Daoy (cell line): ENCODE measurements around the gene ANKS1B. TPM values are rescaled to one million over a fixed set of nuclear protein-coding genes. Genes with fewer than 3 reads are reported as not detected.
"Not testable (repeated sequence)": the region's sequence is repeated elsewhere in the genome, so short reads cannot be mapped to it uniquely, and the experiment has no call there.

Source experiments
- DNase-seq: peaks from one replicate; pipeline ENCODE4 v3.0.0-alpha.2; 2015; ENCODE audit warnings: low read depth
- total RNA-seq: library from RNA; depleted of rRNA; stranded (reverse); fragments of >200 nt; shearing (Covaris generic); gene quantifications from 2 replicates; pipeline ENCODE4 v1.2.3, GENCODE V29; 2014

ANKS1B gene
- total RNA-seq, 1 experiment from 2014 or later, result 36.8 TPM

DNA sequence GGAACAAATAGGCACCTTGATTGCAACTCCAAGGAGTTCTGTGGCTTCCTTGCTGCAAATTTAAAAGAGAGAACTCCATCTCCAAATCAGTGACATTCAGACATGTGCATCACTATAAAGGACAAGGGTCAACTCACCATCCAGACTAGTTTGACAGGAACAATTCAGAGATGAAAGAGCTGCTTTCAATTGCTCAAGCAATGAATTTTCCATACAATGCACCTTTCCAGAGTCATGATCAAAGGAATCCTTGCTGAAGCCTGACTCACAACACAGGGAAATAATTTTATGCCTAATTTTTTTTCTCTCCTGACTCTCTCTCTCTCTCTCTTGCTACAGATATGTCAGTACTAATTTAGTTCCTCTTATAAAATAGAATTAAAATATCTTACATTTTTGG is 717.7 kb downstream of the ANKS1B start:
- DNase-seq, result no peak

DNA sequence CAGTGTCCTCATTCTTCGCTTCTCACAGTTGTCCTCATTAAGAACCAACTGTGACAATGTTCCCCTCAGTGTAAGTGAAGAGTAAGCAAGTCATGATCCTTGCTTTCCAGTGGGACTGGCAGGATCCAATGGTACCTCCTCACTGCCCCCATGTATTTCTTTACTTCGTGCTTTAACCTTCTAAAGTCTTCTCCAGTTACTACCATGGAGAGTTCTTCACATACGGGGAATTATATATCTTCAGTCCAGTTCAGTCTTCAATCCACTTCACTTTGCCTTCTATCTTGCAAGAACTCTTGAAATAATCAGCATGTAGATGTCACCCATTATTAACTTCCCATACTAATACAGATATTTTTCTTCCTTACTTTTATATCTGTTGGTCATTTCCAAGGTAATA is 719.1 kb downstream of the ANKS1B start:
- no peak for DNase-seq

DNA sequence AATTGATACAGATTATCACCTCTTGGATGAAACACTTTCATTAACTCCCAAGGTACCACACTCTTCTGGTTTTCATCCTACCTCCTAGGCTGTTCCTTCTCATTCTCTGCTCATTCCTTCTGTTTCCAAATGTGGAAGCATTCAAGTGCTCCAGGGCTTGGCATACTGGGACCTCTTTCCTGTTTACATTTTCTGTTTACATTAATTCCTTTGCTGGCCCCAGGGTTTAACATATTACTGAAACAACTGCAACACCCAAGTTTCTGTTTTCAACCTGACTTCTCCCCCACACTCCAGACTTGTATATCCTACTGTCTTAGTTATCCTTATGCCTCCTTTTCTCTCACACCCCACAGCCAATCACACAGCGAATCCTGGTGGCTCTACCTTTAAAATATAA is 723.5 kb downstream of the ANKS1B start:
- DNase-seq, result no peak

DNA sequence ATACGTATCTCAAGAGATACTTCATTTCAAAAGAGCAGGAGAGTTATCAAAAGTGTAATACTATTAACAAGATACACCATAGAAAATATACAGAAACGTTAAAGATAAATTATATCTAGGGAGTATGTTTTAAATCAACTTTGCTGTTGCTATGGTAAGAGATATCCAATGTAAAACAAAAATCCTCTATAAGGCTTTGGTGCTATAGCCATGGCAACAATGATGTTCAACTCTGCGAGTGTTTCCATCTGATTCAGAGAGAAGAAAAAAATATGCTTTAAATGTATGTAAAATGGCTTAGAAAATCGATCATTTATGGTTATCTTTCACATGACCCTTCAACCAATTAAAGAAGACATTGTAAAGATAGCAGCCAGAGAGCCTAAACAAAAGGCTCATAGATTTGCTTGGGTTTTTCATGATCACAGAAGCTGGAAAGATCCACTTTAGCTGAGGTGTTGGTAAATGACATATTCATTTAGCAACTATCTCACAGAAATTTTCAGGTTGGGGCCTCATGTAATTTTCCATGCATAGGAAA is 724.2 kb downstream of the ANKS1B start:
- no peak for DNase-seq

DNA sequence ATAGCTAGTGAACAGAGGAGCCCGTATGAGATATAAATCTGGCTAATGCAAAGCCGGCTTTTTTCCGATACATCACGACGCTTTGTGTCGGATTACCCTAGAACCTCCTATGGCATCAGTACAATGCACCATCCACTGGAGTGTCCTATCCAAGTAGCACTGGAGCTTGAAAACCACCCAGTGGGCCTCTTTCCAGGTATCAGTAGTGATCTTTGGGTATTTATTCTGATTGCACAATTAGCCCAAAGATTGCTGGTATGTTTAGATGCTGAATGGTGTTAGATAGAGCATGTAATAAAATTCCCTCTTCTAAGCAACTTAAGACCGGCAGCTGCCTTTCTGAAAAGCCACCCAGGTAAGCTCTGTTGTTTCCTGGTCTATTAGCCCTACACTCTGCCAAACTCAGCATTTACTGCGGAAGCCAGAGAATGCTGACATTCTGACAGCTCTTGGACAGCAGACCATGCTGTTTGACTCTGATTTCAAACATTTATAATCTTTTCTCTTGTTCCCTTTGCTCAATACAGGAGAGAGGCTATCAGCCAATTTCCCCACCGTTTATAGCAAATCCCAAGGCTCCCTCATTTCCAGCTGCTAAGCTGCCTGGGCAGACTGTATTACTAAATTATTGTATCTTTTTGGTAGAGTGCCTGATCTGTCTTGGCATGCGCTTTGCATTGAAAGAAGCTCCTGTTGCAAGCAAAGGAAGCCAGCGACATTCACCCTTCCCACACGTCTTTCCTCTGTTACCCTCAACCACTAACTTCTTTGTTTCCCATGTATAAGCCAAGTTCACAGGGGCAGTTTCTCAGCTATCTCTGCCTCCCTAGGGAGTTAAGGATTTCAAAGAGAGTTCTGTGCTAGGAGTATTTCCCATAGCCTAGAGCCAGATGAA is 725.4 kb downstream of the ANKS1B start:
- DNase-seq, result no peak

DNA sequence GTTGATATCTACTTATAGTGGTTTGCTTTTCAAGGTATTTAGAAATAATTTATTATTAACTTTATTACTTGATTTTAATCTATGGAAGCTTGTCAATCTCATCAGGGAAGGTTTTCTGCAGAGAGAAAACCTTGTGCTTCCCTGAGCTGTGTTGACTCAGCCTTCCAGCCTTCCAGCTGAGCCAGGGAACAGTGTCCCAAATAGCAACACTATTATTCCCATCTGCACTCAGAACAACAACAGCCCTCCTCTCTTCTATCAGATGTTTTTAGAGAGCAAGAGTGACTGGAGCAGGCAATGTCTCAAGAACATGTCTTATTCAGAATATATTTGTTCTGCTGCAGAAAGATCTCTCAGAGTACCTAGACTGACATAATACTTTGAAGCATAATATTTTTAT is 727.1 kb downstream of the ANKS1B start:
- no peak for DNase-seq

DNA sequence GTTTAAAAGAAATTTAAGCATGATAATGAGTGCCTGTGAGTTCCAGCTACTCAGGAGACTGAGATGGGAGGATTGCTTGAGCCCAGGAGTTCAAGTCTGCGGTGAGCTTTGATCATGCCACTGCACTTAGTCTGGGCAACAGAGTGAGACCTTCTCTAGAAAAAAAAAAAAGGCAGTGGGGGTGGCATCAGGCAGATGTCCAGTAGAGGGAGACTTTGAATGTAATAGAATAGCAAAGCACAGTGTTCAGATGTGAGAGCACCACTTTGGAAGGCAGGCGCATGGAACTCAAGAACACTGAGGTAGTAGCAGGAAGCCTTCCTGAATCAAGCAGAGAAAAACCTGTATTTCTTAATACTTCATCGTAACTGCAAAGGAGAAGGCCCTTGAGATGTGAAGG is 731.7 kb downstream of the ANKS1B start:
- no peak for DNase-seq

DNA sequence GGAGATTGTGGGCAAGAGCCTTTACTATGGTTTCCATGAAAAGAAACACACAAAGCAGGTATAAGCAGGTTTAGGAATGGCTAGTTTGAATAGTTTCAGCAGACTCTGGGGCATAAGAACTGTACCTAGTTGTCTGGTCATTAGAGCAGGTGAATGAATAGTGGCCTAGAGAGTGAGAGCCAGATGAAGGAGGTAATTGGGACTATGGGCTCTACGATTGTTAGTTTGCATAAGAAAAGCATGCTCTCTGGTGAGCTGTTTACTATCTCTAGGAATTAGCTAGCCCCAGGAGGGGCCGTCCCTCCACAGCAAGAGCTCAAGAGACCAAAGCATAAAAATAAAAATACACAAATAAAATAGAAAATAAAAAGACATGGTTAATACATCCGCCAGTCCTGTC is 734.6 kb downstream of the ANKS1B start:
- DNase-seq, result no peak

DNA sequence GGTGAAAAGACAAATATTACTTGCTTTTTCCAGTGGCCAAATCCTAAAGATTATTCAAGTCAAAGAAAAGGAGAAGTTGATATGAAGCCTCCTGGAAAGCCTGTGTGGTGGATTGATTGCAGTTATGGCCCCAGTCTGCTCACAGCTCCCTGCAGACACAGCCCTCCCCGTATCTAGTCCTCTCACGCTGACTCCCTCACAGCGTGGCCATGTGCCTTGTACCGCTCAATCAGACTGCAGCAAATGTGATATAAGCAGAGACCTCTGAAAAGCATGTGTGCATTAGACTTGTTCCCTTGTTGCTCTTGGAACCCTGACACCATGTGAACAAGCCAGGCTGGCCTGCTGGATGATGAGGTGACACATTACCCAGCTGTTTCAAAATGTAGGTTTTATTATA is 735.2 kb downstream of the ANKS1B start:
- no peak for DNase-seq

DNA sequence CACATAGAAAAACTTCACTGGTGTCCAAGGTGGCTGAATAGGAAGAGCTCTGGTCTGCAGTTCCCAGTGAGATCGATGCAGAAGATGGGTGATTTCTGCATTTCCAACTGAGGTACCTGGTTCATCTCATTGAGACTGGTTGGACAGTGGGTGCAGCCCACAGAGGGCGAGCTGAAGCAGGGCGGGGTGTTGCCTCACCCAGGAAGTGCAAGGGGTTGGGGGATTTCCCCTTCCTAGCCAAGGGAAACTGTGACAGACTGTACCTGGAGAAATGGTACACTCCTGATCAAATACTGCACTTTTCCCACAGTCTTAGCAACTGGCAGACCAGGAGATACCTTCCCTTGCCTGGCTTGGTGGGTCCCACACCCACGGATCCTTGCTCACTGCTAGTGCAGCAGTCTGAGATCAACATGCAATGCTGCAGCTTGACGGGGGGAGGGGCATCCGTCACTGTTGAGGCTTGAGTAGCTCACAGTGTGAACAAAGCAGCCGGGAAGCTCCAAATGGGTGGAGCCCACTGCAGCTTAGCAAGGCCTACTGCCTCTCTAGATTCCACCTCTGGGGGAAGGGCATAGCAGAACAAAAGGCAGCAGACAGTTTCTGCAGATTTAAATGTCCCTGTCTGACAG is 746.7 kb downstream of the ANKS1B start:
- DNase-seq, result not testable (repeated sequence)

DNA sequence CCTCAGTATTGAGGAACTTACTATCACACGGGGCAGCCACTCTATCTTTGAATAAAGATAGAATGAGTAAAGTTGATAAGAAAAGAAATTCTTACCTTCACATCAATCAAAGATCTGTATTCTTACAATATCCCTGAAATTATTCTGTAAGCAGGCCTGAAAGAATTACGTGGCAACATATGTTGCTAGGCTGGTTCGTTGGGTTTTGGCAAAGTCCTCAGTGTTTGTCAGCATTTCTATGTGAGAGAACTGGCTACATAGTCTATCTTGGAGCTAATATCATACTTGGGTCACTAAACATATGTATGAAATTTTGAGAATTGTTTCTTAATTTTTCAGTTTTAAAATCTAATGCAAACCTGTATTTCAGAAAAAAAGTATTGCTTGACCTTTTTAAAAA is 749.4 kb downstream of the ANKS1B start:
- no peak for DNase-seq

DNA sequence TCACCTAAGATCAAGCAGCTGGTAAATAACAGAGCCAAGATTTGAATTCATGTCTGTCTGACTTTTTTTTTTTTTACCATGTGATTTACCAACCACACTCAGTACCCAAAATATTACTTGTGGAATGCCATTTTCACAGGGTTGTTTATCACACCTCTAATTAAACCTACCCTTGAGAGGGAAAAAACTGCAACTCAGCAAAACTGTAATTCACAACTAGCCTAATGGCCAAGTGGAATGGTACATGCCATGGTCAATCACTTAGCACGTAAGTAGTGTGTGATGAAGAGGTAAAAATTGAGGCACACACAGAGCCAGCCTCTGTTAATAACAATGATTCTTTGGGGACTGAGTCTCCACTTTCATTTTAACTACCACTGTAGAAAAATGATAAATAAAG is 750.0 kb downstream of the ANKS1B start:
- no peak for DNase-seq

DNA sequence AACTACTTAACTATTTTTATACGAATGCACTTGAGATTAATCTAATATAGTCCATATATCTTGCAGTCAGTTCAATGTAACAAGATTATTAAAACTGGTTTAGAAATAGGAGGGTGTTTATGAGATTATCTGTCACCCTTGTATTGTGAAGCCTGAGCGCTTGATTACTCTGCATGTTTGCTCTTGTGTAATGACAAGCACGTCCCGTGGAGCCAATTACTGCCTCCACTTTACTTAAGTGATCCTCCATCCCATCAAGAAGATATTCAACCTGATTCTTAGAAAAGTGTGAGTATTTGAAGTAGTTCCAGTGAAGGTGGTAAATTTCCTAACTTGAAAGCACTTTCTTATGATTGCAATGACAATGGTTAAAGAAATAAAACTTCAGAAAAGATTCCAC is 752.4 kb downstream of the ANKS1B start:
- DNase-seq, result no peak

DNA sequence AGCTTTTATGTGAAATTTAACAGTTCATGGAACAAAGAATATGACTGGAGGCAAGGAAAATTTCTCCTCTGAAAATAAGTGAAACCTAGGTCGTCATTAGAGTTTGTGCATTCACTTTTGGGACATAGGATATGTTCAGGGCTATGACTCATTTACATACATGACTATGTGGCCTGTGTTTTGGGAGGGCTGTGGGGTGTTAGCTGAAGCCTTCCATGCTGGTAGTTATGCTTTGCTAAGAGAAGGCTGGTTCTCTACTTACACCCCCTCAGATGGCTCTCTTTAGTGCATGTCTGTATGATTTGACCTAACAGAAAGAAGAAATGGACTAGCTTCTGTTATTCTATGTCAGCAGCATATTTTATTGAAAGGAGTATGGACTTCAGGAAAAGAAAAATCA is 753.7 kb downstream of the ANKS1B start:
- no peak for DNase-seq

DNA sequence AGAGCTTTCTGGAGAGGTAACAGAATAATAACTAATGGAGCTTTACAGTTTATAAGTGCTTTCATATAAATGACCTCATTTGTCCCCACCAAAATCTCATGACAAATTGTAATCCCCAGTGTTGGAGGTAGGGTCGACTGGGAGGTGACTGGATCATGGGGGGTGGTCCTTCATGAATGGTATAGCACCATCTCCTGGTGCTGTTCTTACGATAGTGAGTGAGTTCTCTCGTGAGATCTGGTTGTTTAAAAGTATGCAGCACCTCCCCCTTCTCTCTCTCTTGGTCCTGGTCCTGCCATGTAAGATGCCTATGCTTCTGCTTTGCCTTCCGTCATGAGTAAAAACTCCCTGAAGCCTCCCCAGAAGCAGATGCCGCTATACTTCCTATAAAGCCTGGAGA is 760.5 kb downstream of the ANKS1B start:
- no peak for DNase-seq

DNA sequence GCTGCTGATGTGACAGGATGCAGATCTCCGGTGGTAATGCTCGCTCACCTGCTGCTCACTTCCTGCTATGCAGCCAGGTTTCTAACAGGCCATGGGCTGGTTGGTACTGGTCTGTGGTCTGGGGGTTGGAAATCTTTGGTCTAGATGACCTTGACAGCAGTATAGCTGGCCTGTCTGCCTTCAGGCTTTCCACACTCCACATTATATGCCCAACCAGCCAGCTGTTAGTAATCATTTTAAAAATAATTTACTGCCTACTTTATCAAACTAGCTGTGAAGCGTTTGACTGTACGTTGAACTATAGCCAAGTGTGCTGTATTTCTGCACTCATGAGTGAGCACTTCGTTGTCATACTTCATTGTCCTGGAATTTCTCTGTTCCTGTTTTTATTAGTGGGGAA is 761.2 kb downstream of the ANKS1B start:
- no peak for DNase-seq

DNA sequence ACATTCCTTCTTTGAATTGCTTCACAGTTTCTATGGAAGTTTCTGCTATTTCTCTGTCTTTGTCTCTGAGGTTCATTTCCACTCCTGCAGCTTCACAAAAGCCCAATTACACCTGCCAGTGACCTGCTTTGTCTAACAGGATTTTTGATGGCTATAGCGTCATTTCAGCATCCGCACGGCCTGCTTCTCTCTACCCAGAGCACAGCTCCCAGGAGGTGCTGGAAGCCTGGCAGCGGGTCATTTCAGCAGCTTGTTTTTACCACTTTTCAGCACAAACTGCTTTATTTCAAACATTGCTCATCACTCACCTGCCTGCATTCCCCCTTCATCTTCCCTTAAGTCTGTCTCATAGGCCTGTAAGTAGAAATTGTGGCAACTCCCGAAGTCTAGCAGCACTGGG is 771.7 kb downstream of the ANKS1B start:
- DNase-seq, result no peak

DNA sequence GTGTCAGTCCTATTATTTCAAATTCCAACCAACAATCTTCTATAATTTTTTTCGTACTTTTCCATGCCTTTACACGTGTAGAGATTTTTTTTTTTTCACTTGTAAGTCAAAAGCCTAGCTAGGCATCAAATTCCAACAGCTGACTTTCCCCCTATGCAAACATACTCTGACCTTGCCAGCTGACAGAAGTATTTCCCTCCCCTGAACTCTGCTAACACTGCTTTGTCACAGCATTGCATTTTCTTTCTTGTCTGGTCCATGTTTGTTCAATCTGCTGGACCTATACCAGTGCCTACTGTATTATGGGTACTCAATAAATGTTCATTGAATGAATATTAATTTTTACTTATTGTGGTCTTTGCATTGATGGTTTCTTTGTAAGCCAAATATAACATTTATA is 772.5 kb downstream of the ANKS1B start:
- no peak for DNase-seq

DNA sequence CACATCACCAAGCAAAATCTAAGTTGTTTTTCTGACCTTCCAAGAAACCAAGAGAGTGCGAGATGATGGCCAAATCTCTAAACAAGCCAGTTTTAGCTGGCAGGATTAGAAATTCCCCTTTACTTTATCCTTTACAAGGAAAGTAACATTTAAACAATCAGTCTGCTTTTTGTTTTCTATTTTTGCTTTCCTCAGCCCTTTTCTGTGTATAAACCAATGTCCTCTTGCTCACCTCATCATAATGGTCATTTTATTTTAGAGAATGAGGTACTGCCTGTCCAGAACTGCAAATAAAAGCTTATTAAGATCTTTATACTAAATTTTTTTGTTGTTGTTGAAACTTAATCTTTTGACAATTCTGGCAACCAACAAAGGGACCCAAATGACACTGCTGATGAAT is 779.6 kb downstream of the ANKS1B start:
- DNase-seq, result no peak

DNA sequence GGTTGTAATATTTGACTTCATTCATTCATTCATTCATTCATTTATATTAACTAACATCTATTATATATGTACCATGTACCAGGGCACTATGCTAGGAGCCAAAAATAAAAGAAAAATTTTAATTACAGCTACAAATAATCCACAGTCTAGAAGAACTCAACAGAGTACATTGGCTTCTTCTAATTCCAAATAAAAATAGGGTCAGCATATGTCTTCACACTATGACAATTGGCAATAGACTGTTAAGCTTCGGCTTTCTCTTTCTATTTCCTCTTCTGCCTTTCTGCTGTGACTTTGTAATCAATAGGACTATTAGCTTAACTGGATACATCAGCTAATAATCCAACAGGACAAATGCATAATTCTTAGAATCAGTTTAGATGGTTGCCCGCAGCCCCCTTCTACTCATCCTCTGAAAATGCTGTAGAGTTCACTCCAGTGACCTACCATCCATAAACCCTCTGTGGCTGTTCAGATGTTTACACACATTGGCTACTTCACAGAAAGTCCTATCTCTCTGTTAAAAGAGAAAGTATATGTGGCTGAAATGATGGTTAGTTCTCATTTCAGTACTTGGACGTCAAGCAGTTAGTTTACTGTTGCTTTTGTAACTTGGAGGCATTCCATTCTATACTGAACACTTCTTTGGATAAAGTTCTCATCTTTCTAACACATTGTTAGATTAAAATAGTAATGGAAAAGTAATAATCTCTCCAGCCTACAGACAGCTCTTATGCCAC is 782.7 kb downstream of the ANKS1B start:
- DNase-seq, result no peak

DNA sequence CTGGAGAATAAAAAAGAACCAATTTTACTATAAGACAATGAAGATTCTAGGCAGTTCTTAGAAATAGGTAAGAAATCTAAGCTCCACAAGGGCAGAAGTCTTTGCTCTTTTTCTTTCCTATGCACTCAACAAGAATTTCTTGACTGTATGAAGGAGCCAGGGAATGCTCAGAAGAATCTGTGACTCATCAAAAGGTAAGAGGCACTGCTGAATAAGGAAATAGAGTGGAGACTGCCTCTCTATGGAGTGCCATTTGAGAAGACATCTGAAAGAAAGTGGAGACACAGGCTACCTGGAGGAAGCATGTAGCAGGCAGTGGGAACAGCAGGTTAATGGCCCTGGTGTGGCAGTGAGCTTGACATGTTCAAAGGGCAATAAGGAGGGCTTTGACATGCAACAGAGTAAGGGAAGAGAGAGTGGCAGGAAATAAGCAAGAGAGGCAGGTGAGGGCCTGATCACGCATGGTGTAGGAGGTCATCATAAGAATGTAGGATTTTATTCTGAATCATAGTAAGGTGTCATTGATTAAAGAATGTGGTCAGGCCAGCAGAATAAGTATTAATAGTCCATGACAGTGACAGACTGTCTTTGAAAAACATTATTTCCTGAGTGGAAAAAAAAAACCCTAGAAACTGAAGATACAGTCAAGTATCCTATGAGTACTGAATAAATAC is 783.9 kb downstream of the ANKS1B start:
- DNase-seq, result no peak

DNA sequence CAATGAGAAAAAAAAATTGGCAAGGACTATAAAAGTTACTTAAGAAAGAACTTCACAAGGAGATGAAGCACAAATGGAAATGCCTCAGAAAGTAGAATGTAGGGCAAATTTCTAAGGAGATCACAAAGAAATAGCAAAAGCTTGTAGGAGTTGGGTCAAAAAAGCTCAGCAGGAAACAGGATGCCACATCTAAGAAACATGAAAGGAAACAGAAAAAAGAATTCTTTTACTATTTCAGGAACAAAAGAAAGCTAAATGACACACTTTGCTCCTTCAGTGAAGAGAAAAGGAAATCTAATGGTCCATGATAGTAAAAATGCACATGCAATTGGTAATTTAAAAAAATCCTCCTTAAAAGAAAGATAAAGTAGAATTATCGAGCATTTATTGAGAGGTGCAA is 789.3 kb downstream of the ANKS1B start:
- no peak for DNase-seq
